PC-3 (cell line): ENCODE data around the gene ITGA8.

ENCODE experiments used
- CTCF ChIP-seq: fragments of 300-600 bp; sonication (generic); conservative IDR thresholded peaks from 2 replicates; pipeline ENCODE4 v1.5.1; 2017; ENCODE audit warnings: antibody characterized with exemption, low read depth, mild to moderate bottlenecking, low read length
- EZH2 ChIP-seq: fragments of 300-600 bp; sonication (generic); IDR thresholded peaks from one replicate; pipeline ENCODE4 v1.6.1; 2017; ENCODE audit warnings: antibody characterized with exemption, mild to moderate bottlenecking, low read length; ENCODE audit not compliant: unreplicated experiment

DNA sequence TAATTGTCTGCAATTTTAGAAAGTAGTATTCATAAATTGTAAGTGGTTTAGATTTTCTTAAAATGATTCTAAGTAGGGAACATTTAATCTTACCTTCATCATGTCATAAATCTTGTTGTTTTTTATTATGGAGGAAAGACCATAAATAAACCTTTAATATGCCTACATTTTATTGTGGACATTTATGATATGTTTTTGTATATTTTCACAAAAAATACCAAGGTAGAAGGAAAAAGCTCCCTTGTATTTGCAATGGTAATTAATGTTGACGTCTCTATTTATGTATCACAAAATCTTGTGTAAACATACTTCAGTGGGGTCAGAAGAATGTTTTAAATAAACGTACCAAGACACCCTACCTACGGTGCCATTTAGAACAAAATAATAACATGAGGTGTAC is 193.0 kb downstream of the ITGA8 start:
- TF ChIP-seq EZH2: no peak
- no peak for TF ChIP-seq CTCF
